ENCODE measurements around the gene KHK.

GRCh38 chr2:27091746-27092695, 5.4 kb downstream of the KHK start:
- no peak for TF ChIP-seq CTCF (IDR thresholded peaks at IDR 0.05; ENCODE audit: control extremely low read depth in 1 of 3, insufficient read depth in 1 of 3, low read depth in 1 of 3, low read length in 3 of 3)
- TF ChIP-seq, protein P1, sequence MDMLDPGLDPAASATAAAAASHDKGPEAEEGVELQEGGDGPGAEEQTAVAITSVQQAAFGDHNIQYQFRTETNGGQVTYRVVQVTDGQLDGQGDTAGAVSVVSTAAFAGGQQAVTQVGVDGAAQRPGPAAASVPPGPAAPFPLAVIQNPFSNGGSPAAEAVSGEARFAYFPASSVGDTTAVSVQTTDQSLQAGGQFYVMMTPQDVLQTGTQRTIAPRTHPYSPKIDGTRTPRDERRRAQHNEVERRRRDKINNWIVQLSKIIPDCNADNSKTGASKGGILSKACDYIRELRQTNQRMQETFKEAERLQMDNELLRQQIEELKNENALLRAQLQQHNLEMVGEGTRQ (IDR thresholded peaks at IDR 0.05; ENCODE audit: low read length): no peak
- TF ChIP-seq ASH2L (IDR thresholded peaks at IDR 0.05; ENCODE audit: low read length): no peak
- no peak for TF ChIP-seq POLR2A (IDR thresholded peaks at IDR 0.05; ENCODE audit: control extremely low read depth in 1 of 2, low read depth in 2 of 2, low read length in 2 of 2)
- TF ChIP-seq MAFK (IDR thresholded peaks at IDR 0.05; ENCODE audit: low read depth, low read length): no peak
- no peak for TF ChIP-seq EZH2 (IDR thresholded peaks at IDR 0.05; ENCODE audit: low read depth, low read length, severe bottlenecking)
